ENCODE measurements around the gene RCAN3. TPM values are rescaled to one million over a fixed set of nuclear protein-coding genes. Genes with fewer than 3 reads are reported as not detected.

RCAN3 gene
- total RNA-seq, 4 donors from 2014 or later = 25.6 to 37.9 (median 35.2) TPM

DNA sequence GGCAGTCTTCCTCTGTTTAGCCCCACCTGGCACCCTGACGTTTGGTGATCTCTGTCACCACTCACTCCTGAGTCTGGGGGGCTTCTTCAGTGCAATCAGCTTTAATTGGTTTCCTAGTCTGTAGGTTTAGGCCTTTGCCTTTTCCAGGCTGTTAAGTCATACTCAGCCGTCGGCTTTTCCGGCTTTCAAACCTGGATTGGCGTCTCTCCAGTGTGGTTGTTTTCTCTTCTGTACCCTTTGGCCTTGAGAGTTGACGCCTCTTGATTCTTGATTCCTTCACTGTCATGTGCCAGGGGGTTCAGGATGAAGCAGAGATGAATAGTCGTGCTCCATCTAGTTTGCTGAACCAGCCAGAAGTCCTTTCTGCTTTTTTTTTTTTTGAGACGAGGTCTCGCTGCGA, 78.1 kb downstream of the RCAN3 start:
- intact Hi-C loops (cut with DNase I) = no loop called here
- Histone ChIP-seq H3K27me3 (no peaks in the 10 kb centered on the region), H3K27ac (no peak overlapping the region), H3K9me3 (no peaks in the 10 kb centered on the region), H3K4me3 (replicated peaks in 1 of 3) (no peak overlapping the region), H3K4me1 (peaks cover 7 to 20% of the 10 kb centered on the region in 2 donors), H3K36me3 (no peaks in the 10 kb centered on the region)
- TF ChIP-seq, protein P1, sequence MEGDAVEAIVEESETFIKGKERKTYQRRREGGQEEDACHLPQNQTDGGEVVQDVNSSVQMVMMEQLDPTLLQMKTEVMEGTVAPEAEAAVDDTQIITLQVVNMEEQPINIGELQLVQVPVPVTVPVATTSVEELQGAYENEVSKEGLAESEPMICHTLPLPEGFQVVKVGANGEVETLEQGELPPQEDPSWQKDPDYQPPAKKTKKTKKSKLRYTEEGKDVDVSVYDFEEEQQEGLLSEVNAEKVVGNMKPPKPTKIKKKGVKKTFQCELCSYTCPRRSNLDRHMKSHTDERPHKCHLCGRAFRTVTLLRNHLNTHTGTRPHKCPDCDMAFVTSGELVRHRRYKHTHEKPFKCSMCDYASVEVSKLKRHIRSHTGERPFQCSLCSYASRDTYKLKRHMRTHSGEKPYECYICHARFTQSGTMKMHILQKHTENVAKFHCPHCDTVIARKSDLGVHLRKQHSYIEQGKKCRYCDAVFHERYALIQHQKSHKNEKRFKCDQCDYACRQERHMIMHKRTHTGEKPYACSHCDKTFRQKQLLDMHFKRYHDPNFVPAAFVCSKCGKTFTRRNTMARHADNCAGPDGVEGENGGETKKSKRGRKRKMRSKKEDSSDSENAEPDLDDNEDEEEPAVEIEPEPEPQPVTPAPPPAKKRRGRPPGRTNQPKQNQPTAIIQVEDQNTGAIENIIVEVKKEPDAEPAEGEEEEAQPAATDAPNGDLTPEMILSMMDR (IDR thresholded peaks at IDR 0.05) = no peak
- no peak for TF ChIP-seq POLR2A (IDR thresholded peaks at IDR 0.05)
- 66 to 76% methylated on average over 10 of the region's 10 CpGs for WGBS, 2 donors
- DNase-seq = no peak

- intact Hi-C loops (cut with DNase I) = no loop called here
- no peak for TF ChIP-seq POLR2A (IDR thresholded peaks at IDR 0.05)
- TF ChIP-seq, protein P1 (IDR thresholded peaks at IDR 0.05) = no peak
- Histone ChIP-seq H3K36me3 (no peaks in the 10 kb centered on the region), H3K4me1 (peaks cover 5 to 17% of the 10 kb centered on the region in 2 donors), H3K27me3 (no peaks in the 10 kb centered on the region), H3K9me3 (no peaks in the 10 kb centered on the region), H3K4me3 (replicated peaks in 1 of 3) (no peak overlapping the region), H3K27ac (peak overlapping the region in 2 of 3 donors; percentile 45 to 55)
- DNase-seq = peak; percentile 68 to 76
- 39 to 43% methylated on average over 4 to 5 of the region's 6 CpGs for WGBS, 2 donors
These were observed 81.6 kb downstream of the RCAN3 start for GRCh38 chr1:24584171-24584647.

- intact Hi-C loops (cut with DNase I) = no loop called here
- 86 to 89% methylated on average over 9 to 10 of the region's 10 CpGs for WGBS, 2 donors
- no peak for TF ChIP-seq POLR2A (IDR thresholded peaks at IDR 0.05)
- TF ChIP-seq, protein P1 (IDR thresholded peaks at IDR 0.05) = no peak
- DNase-seq = no peak
- Histone ChIP-seq H3K36me3 (no peaks in the 10 kb centered on the region), H3K27ac (no peak overlapping the region), H3K9me3 (no peaks in the 10 kb centered on the region), H3K4me3 (replicated peaks in 1 of 3) (no peak overlapping the region), H3K4me1 (peaks cover 5 to 17% of the 10 kb centered on the region in 2 donors), H3K27me3 (no peaks in the 10 kb centered on the region)
These were observed 83.5 kb downstream of the RCAN3 start for GRCh38 chr1:24586119-24586518.

- peak; percentile 32 to 35 for DNase-seq
- Histone ChIP-seq H3K27ac (no peak overlapping the region), H3K4me1 (peaks cover 5 to 17% of the 10 kb centered on the region in 2 donors), H3K4me3 (replicated peaks in 1 of 3) (no peak overlapping the region), H3K27me3 (no peaks in the 10 kb centered on the region), H3K36me3 (no peaks in the 10 kb centered on the region), H3K9me3 (no peaks in the 10 kb centered on the region)
- TF ChIP-seq POLR2A (IDR thresholded peaks at IDR 0.05) = no peak
- TF ChIP-seq, protein P1 (IDR thresholded peaks at IDR 0.05) = peak in 5 of 6 experiments; percentile 54 to 87 (median 82)
- 31% methylated on average over 9 of the region's 9 CpGs for WGBS, 2 donors
- intact Hi-C loops (cut with DNase I) = no loop called here
These were observed 84.6 kb downstream of the RCAN3 start for GRCh38 chr1:24586970-24587820.

DNA sequence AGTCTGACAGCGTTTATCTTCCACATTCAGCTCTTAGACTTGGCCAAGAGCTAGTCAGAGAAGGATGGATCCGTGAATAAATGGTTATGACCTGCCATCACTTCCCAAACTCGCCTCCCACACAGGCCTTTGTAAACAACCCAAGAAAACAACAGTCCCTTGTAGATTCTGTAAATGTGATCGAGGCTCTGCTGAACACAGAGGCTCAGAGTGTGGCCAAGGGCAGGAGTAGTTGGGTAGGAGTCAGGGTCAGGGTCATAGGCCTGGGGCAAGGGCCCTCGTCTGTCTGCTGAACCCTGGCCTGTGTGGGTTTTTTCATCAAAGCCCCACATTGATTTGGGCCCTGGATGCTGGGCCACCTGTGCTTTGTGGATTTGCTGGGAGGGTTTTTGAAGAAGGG, 85.9 kb downstream of the RCAN3 start:
- 77 to 84% methylated on average over 4 to 5 of the region's 5 CpGs for WGBS, 2 donors
- no peak overlapping the region for H3K27ac ChIP-seq
- H3K9me3 ChIP-seq = no peaks in the 10 kb centered on the region
- peaks cover 5 to 17% of the 10 kb centered on the region in 2 donors for H3K4me1 ChIP-seq
- no peaks in the 10 kb centered on the region for H3K36me3 ChIP-seq
- H3K27me3 ChIP-seq = no peaks in the 10 kb centered on the region
- DNase-seq = no peak
- no peak for TF ChIP-seq POLR2A (IDR thresholded peaks at IDR 0.05)
- TF ChIP-seq, protein P1 (IDR thresholded peaks at IDR 0.05) = no peak
- no peak overlapping the region for H3K4me3 ChIP-seq (replicated peaks in 1 of 3)
- intact Hi-C loops (cut with DNase I) = no loop called here

Measured in thyroid gland (tissue), 4 donors.